ENCODE data around the gene MIEF1.
A peak's percentile ranks its signal among the peaks of the same experiment; 100 is the strongest.
"Not testable (repeated sequence)": the region's sequence is repeated elsewhere in the genome, so short reads cannot be mapped to it uniquely, and the experiment has no call there.

The MIEF1 gene

DNA sequence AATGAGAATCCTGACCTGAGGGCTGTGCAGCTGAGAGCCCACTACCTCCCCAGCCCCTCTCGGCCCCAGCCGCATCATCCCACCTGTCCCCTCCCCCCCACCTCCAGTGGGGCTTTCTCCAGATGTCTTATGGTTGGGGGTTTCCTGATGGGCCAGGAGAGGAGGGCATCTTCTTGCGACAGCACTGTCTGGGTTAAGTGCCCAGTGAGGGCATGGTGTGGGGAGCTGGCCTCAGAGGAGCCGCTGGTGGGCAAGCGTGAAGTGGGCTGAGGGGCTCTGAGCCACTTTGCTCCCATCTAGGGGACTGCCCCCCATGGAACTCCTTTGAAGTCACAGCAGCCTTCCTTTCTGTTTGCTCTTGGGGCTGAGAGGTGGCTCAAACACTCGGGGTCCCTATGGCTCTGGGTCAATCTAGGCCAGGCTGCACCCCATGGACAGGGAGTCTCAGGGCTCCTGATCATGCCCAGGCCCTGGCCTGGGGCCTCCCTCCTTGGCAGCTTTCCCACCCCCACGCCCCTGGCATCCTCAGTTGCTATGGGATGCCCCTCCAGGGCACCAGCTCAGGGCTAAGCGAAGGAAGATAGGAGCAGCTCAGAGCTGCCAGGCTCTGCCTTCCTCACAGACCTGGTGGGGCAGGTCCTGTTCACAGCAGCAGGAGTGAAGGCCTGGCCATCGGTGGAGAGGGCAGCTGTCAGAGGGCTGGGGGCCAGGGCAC is 11.0 kb upstream of the MIEF1 start:
- no peak for DNase-seq

DNA sequence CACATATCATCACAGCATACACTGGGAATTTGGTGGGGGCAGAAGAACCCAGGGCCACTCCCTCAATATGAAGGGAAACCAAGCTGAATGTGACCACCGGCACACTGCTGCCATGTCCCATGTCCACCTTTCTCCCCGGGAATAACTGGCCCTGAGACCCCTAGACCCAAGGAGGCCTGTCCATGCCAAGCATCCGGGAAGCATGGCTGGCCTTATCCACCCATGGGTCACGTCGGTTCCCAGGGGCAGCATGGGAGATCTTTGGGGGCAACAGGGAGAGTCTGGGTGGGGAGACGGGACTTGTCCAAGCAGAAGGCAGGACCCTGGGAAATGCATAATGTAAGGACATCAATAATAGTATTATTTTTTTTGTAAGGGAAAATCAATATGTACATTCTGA is 10.4 kb upstream of the MIEF1 start:
- DNase-seq = no peak

DNA sequence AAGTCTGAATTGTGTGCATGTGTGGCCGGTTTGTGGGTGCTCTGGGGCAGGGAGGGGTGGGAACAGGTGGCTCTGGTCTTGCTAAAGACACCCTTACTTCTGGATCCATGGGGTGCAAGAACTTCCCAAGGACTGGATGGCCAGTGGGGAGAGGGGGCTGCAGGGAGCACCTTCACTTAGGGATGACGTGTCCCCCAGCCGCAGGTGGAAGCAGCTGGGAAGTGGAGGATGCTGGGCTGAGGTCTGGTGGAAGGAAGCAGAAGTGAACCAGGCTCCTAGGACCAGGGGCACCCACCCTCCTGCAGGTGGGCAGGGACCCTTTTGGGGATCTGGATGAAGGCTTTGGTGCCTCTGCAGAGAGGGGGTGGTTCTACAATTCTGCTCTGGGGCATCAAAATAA is 9.9 kb upstream of the MIEF1 start:
- DNase-seq = no peak

DNA sequence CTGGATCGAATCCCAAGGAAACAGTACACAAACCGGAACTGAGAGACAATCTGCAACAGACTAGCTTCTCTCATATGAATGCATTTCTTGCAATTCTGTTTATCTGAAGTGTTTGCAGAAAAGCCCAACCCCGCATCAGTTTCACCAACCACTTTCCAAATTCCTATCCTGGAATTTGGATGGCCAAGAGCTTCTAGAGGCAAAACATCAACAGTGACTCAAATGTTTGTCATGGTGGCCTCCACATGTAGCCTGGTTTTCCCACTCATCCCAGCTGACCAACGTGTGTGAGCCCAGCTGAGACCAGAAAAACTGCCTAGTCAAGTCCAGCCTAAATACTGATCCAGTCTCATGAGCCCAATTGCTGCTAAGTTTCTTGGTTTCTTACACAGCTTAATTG is 8.3 kb upstream of the MIEF1 start:
- no peak for DNase-seq

DNA sequence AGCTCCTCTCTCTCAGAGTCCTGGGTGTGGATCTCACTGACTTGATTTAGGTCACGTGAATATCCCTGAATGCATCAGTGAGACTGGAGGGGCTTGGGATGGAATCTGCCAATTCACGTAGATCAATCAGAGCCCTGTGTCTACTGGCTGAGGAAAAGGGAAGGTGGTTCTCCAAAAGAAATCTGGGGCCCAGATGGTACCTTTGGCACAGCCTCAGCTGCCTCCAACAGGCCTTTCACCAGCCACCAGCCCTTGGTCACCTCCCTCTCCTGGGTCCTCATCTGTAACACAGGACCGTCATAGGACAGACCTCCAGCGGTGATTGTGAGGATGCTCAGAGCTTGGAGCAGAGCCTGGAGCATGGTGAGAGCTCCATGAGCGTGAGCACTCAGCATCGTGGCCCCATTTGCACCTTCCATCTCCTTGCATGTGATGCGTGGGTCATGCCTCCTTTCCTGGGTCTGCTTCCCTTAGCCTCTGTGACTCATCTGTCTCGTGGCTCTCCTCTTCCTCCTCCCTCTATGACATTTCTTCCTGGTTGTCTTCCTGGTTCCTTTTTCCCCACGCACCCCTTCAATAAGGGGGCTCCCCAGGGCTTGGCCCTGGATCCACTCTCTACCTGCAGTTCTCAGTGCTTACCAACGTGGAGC is 7.5 kb upstream of the MIEF1 start:
- no peak for DNase-seq

DNA sequence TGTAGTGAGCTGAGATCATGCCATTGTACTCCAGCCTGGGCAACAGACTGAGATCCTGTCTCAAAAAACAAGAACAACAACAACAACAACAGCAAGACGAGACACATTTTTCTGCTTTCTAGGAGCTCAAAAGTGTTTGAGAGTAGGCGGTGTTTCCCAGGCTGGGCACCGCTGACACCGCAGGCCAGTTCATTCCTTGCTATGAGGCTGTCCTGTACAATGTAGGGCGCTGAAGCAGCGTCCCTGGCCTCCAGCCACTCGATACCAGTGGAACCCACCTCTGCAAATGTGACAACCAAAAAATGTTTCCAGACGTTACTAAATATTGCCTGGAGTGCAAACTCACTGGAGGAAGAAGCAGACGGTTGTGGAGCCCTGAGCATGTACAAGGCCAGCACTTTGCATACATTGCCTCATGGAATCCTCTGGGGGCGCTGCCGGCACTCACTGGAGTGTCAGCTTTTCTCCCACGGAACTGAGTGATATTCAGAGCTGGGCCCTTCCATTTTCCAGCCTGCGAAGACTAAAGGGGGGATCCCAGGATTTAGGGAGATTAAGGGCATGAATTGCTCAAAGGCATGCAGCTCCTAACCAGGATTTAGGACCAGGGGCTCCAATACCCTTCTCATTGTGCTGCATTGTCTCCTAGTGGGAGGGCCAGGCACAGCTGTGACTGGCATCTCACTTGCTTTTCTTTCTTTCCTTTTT is 5.8 kb upstream of the MIEF1 start:
- peak; percentile 78 for DNase-seq

DNA sequence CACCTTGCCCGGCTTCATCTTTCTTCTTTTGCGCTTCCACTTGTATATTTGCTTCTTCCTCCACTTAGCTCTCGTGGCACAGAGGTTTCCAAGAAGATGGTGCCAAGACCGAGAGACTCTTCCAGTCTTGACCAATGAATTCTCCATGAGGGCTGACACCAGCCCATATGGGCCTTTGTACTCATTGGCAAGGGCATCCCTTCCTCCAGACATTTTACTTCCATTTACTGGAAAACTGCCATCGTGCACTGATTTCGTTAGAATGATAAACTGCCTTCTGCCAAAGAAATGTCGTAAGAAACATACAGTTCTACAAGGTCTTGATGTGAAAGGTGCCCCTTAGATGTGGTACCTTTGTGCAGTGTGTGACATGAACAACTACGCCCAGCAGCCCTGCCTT is 4.7 kb upstream of the MIEF1 start:
- no peak for DNase-seq

DNA sequence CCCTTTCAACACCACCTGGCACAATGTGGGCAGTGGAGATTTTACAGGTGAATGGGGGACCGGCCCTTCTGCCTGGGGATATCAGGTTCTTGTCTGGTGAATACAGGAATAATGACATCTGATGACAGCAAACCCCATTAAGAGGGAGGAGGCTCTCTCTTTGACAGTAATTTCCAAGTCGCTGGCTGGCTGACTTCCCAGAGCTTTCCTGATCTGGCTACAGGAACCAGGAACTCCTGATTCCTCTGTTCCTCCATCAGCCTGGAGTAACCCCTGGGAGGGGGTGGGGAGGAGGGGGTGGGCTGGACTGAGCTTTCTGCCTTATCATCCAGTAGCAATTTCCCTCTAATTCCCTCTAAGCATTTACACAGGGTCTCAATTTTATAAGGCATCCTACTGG is 3.7 kb upstream of the MIEF1 start:
- no peak for DNase-seq

DNA sequence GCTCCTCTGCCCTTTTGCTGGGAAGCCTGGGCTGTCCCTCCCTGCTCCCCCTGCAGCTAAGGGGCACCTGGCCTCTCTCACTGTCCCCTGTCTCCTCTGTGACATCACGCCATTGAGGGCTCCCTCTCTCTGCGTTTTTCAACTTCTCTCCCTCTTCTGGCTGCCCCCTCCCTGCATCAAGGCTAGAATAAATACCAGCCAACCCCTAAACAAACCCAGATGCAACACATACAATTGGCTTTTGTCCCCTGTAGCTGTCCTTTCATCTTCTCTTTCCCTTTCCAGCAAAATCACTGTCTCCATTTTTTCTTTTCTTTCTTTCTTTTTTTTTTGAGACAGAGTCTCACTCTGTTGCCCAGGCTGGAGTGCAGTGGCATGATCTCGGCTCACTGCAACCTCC is 3.3 kb upstream of the MIEF1 start:
- DNase-seq = no peak

DNA sequence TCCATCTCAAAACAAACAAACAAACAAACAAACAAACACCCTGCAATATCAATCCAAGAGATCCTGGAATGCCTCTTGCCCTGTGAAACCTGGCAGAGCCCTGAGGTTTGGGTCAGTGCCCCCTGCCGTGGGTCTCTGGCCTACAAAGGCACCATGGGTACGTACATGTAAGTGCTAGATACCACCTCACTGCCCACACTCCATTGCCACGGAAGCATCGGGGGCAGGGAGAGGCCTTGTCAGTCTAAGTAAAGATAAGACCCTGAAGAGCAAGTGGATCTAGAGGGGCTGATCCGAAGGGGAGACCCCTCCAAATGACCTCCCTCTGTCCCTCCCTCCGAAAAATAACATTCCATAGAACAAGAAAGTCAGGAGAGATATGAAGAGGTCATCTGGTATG is 2.0 kb upstream of the MIEF1 start:
- DNase-seq = no peak

DNA sequence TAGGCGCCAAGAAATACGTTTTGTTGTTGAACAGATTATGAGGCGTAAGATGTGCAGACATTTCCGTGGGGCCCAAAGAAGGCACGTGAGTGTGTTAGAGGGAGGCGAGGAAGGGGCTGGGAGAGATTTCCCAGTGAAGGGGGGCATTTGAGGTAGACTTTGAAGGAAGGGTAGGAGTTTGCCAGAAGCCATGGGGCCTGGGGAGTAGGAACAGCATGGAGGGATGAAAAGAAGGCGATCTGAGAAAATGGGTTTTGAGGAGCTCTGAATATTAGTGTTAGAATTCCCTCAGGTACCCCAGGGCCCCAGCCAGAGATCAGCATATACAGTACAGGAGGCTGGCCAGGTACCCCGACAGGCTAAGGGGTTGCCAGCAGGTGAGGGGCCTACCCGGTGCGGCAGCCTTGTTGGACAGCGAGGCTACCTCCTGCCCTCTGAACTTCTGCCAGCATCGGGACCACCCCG is 414 bp upstream of the MIEF1 start:
- DNase-seq = no peak

DNA sequence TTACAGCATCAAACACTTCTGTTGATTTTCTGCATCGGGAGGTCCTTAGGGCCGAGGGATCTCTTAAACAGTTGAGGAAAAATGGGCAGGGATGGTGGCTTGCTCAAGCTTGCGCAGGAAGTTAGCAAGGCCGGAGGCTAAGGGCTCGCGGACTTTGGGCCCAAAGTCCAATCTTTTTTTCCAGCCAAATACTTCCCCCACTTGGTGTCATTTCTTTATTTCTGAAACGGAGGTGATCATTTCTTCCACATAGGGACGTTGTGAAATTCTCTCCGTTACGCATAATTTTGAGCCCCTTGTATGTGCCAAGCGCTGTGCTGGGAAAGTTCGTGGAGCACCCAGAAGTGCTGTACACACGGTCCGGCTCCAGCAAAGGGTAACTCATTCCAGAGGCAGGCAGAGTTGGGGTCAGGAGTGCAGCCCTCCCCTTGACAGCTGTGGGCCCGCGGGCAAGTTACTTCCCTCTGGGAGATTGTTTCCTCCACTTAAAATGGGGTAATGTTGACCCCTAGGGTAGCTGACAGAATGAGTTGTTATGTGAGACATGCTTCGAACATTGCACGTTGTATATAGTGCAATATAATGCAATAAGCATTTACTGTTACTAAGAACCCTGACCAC is 809 bp downstream of the MIEF1 start:
- DNase-seq = no peak

DNA sequence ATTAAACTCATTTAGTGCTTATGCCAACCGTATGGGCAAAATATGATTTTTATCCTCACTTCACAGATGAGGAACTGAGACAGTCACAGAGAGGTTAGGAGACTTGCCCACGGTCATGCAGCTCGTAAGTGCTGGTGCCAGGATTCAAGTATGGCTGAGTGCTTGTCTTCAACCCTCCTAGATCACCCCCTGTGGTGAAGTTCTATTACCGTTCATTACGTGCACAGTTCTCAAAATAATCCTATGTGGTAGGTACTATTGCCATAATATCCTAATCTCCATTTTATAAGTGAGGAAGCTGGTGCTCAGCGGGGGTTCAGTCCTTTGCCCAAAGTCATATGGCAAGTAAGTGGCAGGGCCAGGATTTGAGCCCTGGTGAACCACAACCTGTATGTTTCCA is 1.5 kb downstream of the MIEF1 start:
- DNase-seq = no peak

DNA sequence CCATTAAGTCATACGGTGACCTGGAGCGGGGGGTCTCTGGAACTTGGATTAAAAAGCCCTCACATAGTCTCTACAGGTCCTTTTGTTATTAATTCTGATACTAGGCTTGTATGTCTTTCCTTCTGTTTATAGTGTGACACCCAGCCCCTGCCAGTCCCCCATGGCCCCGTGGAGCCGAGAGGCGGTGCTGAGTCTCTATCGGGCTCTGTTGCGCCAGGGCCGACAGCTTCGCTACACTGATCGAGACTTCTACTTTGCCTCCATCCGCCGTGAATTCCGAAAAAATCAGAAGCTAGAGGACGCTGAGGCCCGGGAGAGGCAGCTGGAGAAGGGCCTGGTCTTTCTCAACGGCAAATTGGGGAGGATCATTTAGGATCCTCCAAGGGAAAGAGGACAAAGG is 2.0 kb downstream of the MIEF1 start:
- no peak for DNase-seq

DNA sequence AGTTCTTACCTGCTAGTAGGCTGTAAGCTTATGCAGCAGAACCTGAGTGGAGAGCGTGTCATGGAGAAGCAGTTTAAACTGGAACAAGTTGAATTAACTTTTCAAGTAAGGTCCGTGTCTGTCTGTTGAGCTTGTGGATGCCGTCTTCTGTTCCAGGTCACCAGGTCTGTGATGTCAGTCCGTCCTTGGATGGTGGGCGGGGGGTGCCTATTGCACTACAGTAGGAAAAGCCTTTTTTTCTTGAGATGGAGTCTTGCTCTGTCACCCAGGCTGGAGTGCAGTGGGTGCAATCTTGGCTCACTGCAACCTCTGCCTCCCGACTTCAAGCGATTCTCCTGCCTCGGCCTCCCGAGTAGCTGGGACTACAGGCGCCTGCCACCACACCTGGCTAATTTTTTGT is 4.9 kb downstream of the MIEF1 start:
- DNase-seq = not testable (repeated sequence)

DNA sequence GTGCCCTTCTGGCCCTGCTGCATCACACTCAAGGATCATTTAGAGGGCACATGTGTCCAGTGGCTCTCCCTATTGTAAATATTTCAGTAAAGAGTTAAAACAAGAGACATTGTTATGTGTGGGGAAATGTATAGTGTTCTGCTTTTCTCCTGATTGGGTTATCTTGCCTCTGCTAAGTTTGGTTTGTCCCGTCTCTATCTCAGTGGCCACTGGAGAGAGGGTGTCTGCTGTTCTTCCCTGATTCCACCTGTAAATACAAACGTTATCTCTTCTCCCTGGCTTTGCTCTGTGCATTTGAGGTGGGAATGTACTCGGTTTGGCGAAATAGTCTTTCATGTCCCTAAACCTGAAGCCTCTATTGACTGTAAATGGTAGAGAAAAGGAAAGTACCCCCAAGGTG is 6.3 kb downstream of the MIEF1 start:
- DNase-seq = no peak

DNA sequence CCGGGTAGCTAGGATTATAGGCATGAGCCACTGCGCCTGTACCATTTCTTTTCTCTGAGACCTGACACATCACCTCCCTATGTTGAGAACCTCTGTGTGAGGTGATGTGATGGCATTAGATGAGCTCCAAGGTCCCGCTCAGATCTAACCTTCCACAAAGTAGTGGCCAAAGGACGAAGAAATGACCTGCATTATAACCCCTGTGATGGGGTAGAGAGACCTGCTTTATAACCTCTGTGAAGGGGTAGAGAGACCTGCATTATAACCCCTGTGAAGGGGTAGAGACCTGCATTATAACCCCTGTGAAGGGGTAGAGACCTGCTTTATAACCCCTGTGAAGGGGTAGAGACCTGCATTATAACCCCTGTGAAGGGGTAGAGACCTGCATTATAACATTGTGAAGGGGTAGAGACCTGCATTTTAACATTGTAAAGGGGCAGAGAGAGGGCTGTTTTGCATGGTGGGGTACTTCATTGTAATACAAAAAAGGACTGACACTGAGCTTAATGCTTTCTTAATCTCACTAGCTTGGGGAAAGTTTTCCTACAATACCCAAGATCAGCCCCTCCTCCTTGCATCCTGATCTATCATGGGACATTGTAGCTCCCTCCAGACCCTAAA is 8.5 kb downstream of the MIEF1 start:
- DNase-seq = no peak

DNA sequence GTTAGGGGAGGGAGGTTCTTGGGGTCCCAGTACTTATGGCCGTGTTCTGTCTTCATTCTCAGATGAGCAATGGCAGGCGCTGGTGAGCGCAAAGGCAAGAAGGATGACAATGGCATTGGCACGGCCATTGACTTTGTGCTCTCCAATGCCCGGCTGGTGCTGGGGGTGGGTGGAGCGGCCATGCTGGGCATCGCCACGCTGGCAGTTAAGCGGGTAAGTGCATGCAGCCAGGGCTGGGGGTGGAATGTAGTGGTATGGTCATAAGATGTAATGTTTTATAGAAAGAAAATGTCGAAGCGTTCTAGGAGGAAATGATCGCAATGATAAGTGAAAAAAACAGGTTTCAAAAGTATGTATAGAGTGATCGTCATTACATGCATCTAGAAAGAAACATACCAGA is 9.1 kb downstream of the MIEF1 start:
- no peak for DNase-seq

DNA sequence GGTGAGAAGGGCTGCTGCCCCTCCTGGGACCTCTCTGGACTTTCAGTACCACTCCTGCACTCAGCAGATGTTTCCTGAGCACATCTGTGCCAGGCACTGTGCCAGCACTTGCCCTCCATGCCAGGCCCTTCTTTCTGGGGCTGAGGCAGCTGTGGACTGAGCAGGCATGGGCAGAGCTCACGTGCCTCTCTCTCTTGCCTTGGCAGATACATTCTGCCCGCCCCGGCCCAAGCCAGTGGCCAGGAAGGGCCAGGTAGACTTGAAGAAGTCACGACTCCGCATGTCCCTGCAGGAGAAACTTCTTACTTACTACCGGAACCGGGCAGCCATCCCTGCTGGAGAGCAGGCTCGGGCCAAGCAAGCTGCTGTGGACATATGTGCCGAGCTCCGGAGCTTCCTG is 9.9 kb downstream of the MIEF1 start:
- DNase-seq = no peak

DNA sequence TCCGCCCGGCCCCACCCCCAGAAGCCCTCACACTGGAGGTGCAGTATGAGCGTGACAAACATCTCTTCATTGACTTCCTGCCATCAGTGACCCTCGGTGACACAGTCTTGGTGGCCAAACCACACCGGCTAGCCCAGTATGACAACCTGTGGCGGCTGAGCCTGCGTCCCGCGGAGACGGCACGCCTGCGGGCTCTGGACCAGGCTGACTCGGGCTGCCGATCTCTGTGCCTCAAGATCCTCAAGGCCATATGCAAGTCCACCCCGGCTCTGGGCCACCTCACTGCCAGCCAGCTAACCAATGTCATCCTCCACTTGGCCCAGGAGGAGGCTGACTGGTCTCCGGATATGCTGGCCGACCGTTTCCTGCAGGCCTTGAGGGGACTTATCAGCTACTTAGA is 11.7 kb downstream of the MIEF1 start:
- no peak for DNase-seq

DNA sequence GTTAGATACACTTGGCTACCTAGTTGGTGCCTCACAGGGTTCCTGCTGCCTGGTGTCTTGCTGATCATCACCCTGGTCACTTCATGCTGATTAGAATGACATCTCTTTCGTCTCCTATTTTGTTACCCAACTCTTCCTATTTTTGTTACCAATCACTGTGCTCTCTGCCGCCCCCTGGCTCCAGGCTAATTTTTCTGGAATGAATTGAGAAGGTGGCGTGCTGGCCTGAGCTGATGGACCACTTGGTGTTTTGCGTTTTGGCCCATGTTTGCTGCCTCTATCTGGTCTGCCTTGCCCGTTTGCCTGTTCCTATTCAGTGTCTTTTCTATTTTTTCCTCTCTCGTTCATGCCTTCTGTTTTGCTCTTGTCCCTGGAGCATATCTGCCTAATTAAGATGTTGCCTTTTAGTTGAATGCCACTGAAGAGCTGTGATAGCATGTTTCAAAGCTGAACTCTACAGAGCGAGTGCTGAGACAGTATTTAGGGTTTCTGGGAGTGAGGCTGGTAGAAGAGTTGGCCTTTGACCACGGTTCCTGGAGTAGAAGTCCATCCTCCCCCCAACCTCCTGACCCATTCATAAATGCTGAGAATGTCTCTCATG is 12.4 kb downstream of the MIEF1 start:
- peak; percentile 61 for DNase-seq

DNA sequence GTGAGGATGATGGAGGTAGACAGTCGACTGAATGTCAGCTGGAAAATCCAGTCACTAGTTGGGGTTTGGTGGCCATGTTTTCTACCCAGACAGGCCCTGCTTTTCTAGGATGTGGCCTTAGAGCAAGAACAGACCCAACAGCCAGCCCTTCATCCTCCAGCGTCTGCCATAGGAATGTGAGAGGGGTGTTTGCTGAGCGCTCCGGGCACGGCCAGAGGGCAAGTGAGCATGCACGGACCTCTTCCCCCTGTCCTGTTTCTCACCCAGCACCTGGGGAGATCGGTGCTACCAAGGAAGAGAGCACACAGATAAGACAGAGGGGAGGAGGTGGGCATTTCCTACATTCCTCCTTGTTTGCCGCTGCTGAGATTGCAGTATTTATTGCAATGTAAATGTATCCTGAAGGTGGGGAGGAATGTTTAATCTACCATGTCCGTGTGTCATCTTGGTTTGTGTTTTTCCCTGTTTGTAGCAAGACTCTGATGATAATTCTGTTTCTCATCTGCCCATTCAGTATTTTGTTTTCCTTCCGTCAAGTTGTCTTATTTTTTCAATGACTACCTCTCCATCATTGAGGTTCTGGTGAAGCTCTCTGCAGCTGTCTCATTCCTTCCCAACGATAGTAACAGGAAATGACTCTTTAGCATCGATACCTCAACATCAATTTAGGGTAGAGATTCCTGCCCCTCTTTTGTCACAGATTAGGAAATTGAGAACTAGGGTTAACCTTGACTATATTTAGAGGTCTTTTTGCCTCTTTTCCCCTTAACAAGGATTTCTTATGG is 13.4 kb downstream of the MIEF1 start:
- no peak for DNase-seq

All from femur (tissue), 1 donor.